H9 (cell line): ENCODE measurements around the gene OR5K2. TPM values are rescaled to one million over a fixed set of nuclear protein-coding genes. Genes with fewer than 3 reads are reported as not detected.

ENCODE experiments used
- DNase-seq: peaks from one replicate; pipeline ENCODE4 v3.0.0-alpha.2; 2017
- H2AFZ ChIP-seq: one replicate; pipeline ENCODE4 v1.6.1; 2013; ENCODE audit warnings: mild to moderate bottlenecking, low read length, control low read depth, moderate library complexity
- H2AK5ac ChIP-seq: 2 replicates; pipeline ENCODE4 v1.6.1; 2013; ENCODE audit warnings: low read length, control low read depth, mixed read lengths; ENCODE audit not compliant: insufficient read length
- H2BK120ac ChIP-seq: one replicate; pipeline ENCODE4 v1.6.1; 2013; ENCODE audit warnings: low read depth, mild to moderate bottlenecking, low read length, control low read depth, inconsistent platforms; ENCODE audit not compliant: poor library complexity, severe bottlenecking
- H2BK12ac ChIP-seq: 2 replicates; pipeline ENCODE4 v1.6.1; 2013; ENCODE audit warnings: low read length, control low read depth, mixed read lengths, low read depth; ENCODE audit not compliant: insufficient read length
- H2BK15ac ChIP-seq: 2 replicates; pipeline ENCODE4 v1.6.1; 2013; ENCODE audit warnings: low read depth, low read length, control low read depth
- H2BK20ac ChIP-seq: one replicate; pipeline ENCODE4 v1.6.1; 2013; ENCODE audit warnings: low read depth, mild to moderate bottlenecking, low read length, control low read depth, inconsistent platforms; ENCODE audit not compliant: poor library complexity, severe bottlenecking
- H2BK5ac ChIP-seq: 2 replicates; pipeline ENCODE4 v1.6.1; 2013; ENCODE audit warnings: low read length, control low read depth, mixed read lengths; ENCODE audit not compliant: insufficient read length
- H3K14ac ChIP-seq: 2 replicates; pipeline ENCODE4 v1.6.1; 2013; ENCODE audit warnings: low read length, control low read depth; ENCODE audit not compliant: insufficient read depth
- H3K18ac ChIP-seq: 2 replicates; pipeline ENCODE4 v1.6.1; 2013; ENCODE audit warnings: low read depth, mild to moderate bottlenecking, mixed read lengths, low read length, control low read depth; ENCODE audit not compliant: insufficient read length
- H3K23ac ChIP-seq: 2 replicates; pipeline ENCODE4 v1.6.1; 2013; ENCODE audit warnings: low read length, control low read depth, mixed read lengths, low read depth; ENCODE audit not compliant: insufficient read length
- H3K23me2 ChIP-seq: 2 replicates; pipeline ENCODE4 v1.6.1; 2013; ENCODE audit warnings: low read depth, mild to moderate bottlenecking, mixed read lengths, low read length, control low read depth; ENCODE audit not compliant: insufficient read length, poor library complexity, severe bottlenecking
- H3K27ac ChIP-seq: 2 replicates; pipeline ENCODE4 v1.5.1; 2013; ENCODE audit warnings: low read length, control low read depth, mixed read lengths, low read depth; ENCODE audit not compliant: insufficient read length
- H3K27me3 ChIP-seq: 2 replicates; pipeline ENCODE4 v1.6.1; 2013; ENCODE audit warnings: low read length, control low read depth, inconsistent platforms; ENCODE audit not compliant: insufficient read depth
- H3K4ac ChIP-seq: 2 replicates; pipeline ENCODE4 v1.6.1; 2013; ENCODE audit warnings: low read depth, mild to moderate bottlenecking, control low read depth, inconsistent platforms, low read length, moderate library complexity
- H3K4me1 ChIP-seq: 2 replicates; pipeline ENCODE4 v1.6.1; 2013; ENCODE audit warnings: low read length, control low read depth, inconsistent platforms; ENCODE audit not compliant: insufficient read depth
- H3K4me2 ChIP-seq: 2 replicates; pipeline ENCODE4 v1.6.1; 2013; ENCODE audit warnings: low read length, control low read depth, mixed read lengths; ENCODE audit not compliant: insufficient read length, insufficient read depth
- H3K56ac ChIP-seq: 2 replicates; pipeline ENCODE4 v1.6.1; 2013; ENCODE audit warnings: low read depth, mild to moderate bottlenecking, mixed read lengths, low read length, control low read depth; ENCODE audit not compliant: insufficient read length
- H3K79me1 ChIP-seq: 2 replicates; pipeline ENCODE4 v1.6.1; 2013; ENCODE audit warnings: low read depth, mild to moderate bottlenecking, moderate library complexity, low read length, control low read depth, inconsistent platforms; ENCODE audit not compliant: insufficient read depth, poor library complexity, severe bottlenecking
- H3K79me2 ChIP-seq: 2 replicates; pipeline ENCODE4 v1.6.1; 2013; ENCODE audit warnings: low read length, control low read depth, inconsistent platforms; ENCODE audit not compliant: insufficient read depth
- H3K9ac ChIP-seq: 2 replicates; pipeline ENCODE4 v1.6.1; 2013; ENCODE audit warnings: low read length, control low read depth, mixed read lengths; ENCODE audit not compliant: insufficient read length; ENCODE audit errors: extremely low read depth
- H3K9me3 ChIP-seq: one replicate; pipeline ENCODE4 v1.6.1; 2013; ENCODE audit warnings: low read depth, low read length, inconsistent platforms; ENCODE audit not compliant: control insufficient read depth
- H3T11ph ChIP-seq: one replicate; pipeline ENCODE4 v1.6.1; 2013; ENCODE audit warnings: mild to moderate bottlenecking, low read length, control low read depth, inconsistent platforms
- H4K20me1 ChIP-seq: one replicate; pipeline ENCODE4 v1.6.1; 2013; ENCODE audit not compliant: control insufficient read depth, insufficient read length, insufficient read depth
- H4K5ac ChIP-seq: 2 replicates; pipeline ENCODE4 v1.6.1; 2013; ENCODE audit warnings: low read depth, mild to moderate bottlenecking, mixed read lengths, low read length, control low read depth; ENCODE audit not compliant: insufficient read length
- H4K8ac ChIP-seq: replicated peaks from 2 replicates; pipeline ENCODE4 v1.6.1; 2013; ENCODE audit warnings: low read length, control low read depth, mixed read lengths, low read depth; ENCODE audit not compliant: insufficient read length
- H4K91ac ChIP-seq: 2 replicates; pipeline ENCODE4 v1.6.1; 2013; ENCODE audit warnings: low read depth, mild to moderate bottlenecking, moderate library complexity, mixed read lengths, low read length, control low read depth; ENCODE audit not compliant: insufficient read length
- H3K27ac Mint-ChIP-seq, 3 experiments: 2 replicates in 2 of 3; 3 replicates in 1 of 3; pipeline ENCODE4 v1.8.0; 2020 to 2021; ENCODE audit warnings: mixed read lengths in 3 of 3, mild to moderate bottlenecking in 1 of 3, moderate library complexity in 1 of 3
- H3K27me3 Mint-ChIP-seq: 2 replicates; pipeline ENCODE4 v1.8.0; 2021; ENCODE audit warnings: low read depth, mild to moderate bottlenecking, moderate library complexity, mixed read lengths
- H3K36me3 Mint-ChIP-seq, 3 experiments: 2 replicates in 2 of 3; 3 replicates in 1 of 3; pipeline ENCODE4 v1.8.0; 2020 to 2021; ENCODE audit warnings: low read depth in 3 of 3, mixed read lengths in 3 of 3; ENCODE audit not compliant: insufficient read depth in 1 of 3
- H3K4me1 Mint-ChIP-seq, 2 experiments: 2 replicates each; pipeline ENCODE4 v1.8.0; 2020; ENCODE audit warnings: mixed read lengths in 2 of 2
- H3K4me3 Mint-ChIP-seq, 2 experiments: 2 replicates in 1 of 2; 3 replicates in 1 of 2; pipeline ENCODE4 v1.8.0; 2020 to 2021; ENCODE audit warnings: mild to moderate bottlenecking in 2 of 2, mixed read lengths in 2 of 2, moderate library complexity in 1 of 2
- H3K9me3 Mint-ChIP-seq, 2 experiments: 2 replicates in 1 of 2; 3 replicates in 1 of 2; pipeline ENCODE4 v1.8.0; 2020; ENCODE audit warnings: mild to moderate bottlenecking in 2 of 2, mixed read lengths in 2 of 2, moderate library complexity in 1 of 2
- WGBS: extraction: QIAGEN DNeasy Blood & Tissue Kit; methylation state at CpG from one replicate; pipeline ENCODE4 v1.1.7; 2013; ENCODE audit warnings: missing lambda C conversion rate, low lambda C conversion rate, mixed read lengths; ENCODE audit not compliant: insufficient read length; ENCODE audit errors: extremely low coverage; 5-methylcytosine and 5-hydroxymethylcytosine counted together
- total RNA-seq: library from RNA; stranded (reverse); gene quantifications from 2 replicates; pipeline ENCODE4 v1.2.1, GENCODE V29; 2021
- TF ChIP-seq, protein P1 (sequence below): fragments of 200-600 bp; sonication (generic); conservative IDR thresholded peaks from 3 replicates; pipeline ENCODE4 v1.8.0; 2021; ENCODE audit warnings: antibody characterized with exemption, mild to moderate bottlenecking

OR5K2 gene
- total RNA-seq, 1 experiment from 2014 or later, result not detected

DNA sequence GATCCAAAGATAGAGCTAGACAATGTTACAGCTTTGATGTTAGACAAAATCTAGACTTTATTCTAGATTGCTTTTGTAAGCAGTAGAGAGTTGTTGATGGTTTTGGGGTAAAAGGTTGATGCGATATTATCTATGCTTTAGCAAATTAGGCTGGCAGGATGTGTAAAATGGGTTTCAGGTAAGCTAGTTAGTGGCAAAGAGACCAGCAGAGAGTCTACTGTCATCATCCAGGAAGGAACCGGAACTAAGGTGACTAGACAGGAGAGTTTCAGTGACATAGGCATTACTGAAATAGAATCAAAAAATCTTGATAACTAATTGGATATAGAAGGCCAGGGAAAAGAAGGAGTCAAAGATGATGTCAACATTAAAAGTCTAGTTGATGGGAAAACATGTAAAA is 11.1 kb downstream of the OR5K2 start:
- Mint-ChIP-seq H3K36me3 (no peaks in the 10 kb centered on the region), H3K4me3 (no peak overlapping the region), H3K27me3 (peaks cover 2% of the 10 kb centered on the region; the same call in 1 of the 2 replicates), H3K9me3 (peaks cover 0 to 4% of the 10 kb centered on the region in 2 experiments; a peak in 1 of 5 replicates), H3K4me1 (no peaks in the 10 kb centered on the region; a peak in 1 of 4 replicates), H3K27ac (no peak overlapping the region)
- H3K27me3 ChIP-seq, result no peaks in the 10 kb centered on the region
- no peak overlapping the region for H2BK20ac ChIP-seq
- H3K9me3 ChIP-seq, result no peaks in the 10 kb centered on the region
- no peaks in the 10 kb centered on the region for H3K79me2 ChIP-seq
- TF ChIP-seq, protein P1, sequence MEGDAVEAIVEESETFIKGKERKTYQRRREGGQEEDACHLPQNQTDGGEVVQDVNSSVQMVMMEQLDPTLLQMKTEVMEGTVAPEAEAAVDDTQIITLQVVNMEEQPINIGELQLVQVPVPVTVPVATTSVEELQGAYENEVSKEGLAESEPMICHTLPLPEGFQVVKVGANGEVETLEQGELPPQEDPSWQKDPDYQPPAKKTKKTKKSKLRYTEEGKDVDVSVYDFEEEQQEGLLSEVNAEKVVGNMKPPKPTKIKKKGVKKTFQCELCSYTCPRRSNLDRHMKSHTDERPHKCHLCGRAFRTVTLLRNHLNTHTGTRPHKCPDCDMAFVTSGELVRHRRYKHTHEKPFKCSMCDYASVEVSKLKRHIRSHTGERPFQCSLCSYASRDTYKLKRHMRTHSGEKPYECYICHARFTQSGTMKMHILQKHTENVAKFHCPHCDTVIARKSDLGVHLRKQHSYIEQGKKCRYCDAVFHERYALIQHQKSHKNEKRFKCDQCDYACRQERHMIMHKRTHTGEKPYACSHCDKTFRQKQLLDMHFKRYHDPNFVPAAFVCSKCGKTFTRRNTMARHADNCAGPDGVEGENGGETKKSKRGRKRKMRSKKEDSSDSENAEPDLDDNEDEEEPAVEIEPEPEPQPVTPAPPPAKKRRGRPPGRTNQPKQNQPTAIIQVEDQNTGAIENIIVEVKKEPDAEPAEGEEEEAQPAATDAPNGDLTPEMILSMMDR, result no peak
- H3K18ac ChIP-seq, result no peak overlapping the region
- H3K9ac ChIP-seq, result no peak overlapping the region
- no peak overlapping the region for H4K5ac ChIP-seq
- no peak overlapping the region for H2BK5ac ChIP-seq
- no peak overlapping the region for H4K8ac ChIP-seq
- H3K56ac ChIP-seq, result no peak overlapping the region
- H3K27ac ChIP-seq, result no peak overlapping the region
- H2AK5ac ChIP-seq, result no peak overlapping the region
- H2BK120ac ChIP-seq, result no peak overlapping the region
- H2AFZ ChIP-seq, result no peak overlapping the region
- no peak overlapping the region for H3K14ac ChIP-seq
- DNase-seq, result no peak
- H3K79me1 ChIP-seq, result no peaks in the 10 kb centered on the region
- no peak overlapping the region for H3T11ph ChIP-seq
- H4K91ac ChIP-seq, result no peak overlapping the region
- no peaks in the 10 kb centered on the region for H3K4me1 ChIP-seq
- no peak overlapping the region for H3K23ac ChIP-seq
- no peak overlapping the region for H2BK12ac ChIP-seq
- no peak overlapping the region for H2BK15ac ChIP-seq
- no peak overlapping the region for H3K4me2 ChIP-seq
- H3K23me2 ChIP-seq, result no peaks in the 10 kb centered on the region
- no peaks in the 10 kb centered on the region for H4K20me1 ChIP-seq
- 100% methylated on average over 1 of the region's 2 CpGs for WGBS
- no peak overlapping the region for H3K4ac ChIP-seq
